ENCODE data around the gene ZNF397. TPM values are rescaled to one million over a fixed set of nuclear protein-coding genes. Genes with fewer than 3 reads are reported as not detected.
"Not testable (repeated sequence)": the region's sequence is repeated elsewhere in the genome, so short reads cannot be mapped to it uniquely, and the experiment has no call there.

The ZNF397 gene
- total RNA-seq (2012; rRNA removed), result 10.9 and 15.5 TPM in 2 replicates

DNA sequence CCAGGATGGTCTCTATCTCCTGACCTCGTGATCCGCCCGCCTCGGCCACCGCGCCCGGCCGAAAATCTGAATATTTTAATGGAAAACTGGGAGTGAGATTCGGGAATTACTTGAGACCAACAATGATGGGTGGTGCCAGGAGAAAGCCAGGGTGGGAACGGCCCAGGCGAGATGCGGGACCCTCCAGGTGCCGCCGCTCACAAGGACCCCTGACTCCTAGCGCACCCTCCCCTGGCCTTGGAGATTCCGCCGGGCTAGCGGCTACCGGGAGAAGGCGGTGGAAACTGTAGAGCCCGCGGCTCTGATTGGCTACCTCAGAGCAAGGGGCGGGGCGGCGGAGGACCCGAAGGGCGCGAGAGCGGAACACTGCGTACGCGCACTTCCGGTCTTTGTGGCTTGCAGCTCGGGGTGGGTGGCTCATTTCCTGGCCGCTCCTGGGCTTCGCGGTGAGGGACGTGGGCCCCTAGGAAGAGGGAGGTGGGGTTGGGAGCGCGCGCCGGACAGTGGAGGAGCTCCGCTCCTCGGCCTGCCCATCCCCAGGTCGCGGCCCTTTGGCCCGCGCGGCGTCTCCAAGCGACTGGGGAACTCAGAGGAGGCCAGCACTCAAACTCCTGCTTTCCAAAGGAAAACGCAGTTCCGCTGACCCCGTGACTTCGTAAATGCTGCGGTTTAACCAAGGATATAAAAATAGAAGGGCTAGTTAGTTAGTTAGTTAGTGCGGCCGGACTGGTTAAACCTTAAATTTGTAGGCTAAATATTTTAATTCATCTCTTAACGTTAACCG is at the start of gene ZNF397:
TSS of gene ZNF397 (plus strand) at position 371 of the 784 bp plus-strand sequence. CDS start 1,437 bp downstream, outside the sequence.
- Histone ChIP-seq H3K9ac (ENCODE audit: low read depth, low read length) (peak within 1 kb of the TSS; percentile 98), H3K9me3 (replicated peaks; ENCODE audit: low read length) (peaks cover 30% of the 10 kb centered on the region), H3K4me2 (ENCODE audit: low read length) (peak within 1 kb of the TSS; percentile 85), H3K4me3 (ENCODE audit: low read length) (peak within 1 kb of the TSS; percentile 78), H3K27me3 (ENCODE audit: control insufficient read depth, insufficient read depth, low read length) (no peaks in the 10 kb centered on the region), H3K36me3 (ENCODE audit: insufficient read depth, low read length) (peaks cover 35% of the 10 kb centered on the region), H3K4me1 (ENCODE audit: control insufficient read depth, insufficient read depth, low read length) (peaks cover 4% of the 10 kb centered on the region)

DNA sequence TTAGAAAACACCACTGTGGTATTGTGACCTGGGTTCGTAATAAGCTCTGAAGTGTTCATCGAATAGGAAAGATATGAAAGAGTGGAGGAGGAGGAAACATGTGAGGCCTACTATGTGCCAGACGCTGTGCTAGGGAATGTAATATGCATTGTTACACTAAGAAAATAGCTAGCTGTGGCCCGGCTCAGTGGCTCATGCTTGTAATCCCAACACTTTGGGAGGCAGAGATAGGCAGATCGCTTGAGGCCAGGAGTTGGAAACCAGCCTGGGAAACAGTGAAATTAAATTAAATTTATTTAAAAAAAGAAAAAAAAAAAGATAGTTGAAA is 49.2 kb upstream of the ZNF397 start:
- no peaks in the 10 kb centered on the region for H3K36me3 ChIP-seq (ENCODE audit: insufficient read depth, low read length)
- H3K4me2 ChIP-seq (ENCODE audit: low read length), result no peak overlapping the region
- no peaks in the 10 kb centered on the region for H3K9me3 ChIP-seq (replicated peaks; ENCODE audit: low read length)
- H3K4me1 ChIP-seq (ENCODE audit: control insufficient read depth, insufficient read depth, low read length), result no peaks in the 10 kb centered on the region
- peaks cover 9% of the 10 kb centered on the region for H3K27me3 ChIP-seq (ENCODE audit: control insufficient read depth, insufficient read depth, low read length)
- H3K9ac ChIP-seq (ENCODE audit: low read depth, low read length), result no peak overlapping the region
- no peak overlapping the region for H3K4me3 ChIP-seq (ENCODE audit: low read length)

DNA sequence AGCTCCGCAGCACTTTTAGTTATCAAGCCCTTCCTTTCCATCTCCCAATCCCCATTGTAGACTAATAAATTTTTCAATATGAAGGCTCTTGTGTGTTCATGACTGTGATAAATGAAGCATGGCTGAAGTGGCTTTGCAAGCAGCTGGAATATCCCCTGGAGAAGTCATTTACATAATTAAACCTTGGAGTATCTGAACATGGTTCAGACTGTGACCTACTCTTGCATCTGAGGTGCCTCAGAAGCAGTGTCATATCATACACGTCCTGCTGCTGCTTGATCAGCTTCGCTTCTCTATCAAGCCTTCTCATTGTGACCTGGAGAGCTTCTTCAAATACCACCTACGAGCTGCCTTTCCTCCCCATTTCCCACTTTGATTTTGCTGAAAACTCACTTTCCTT is 48.4 kb upstream of the ZNF397 start:
- no peak overlapping the region for H3K9ac ChIP-seq (ENCODE audit: low read depth, low read length)
- H3K27me3 ChIP-seq (ENCODE audit: control insufficient read depth, insufficient read depth, low read length), result peaks cover 4% of the 10 kb centered on the region
- no peak overlapping the region for H3K4me2 ChIP-seq (ENCODE audit: low read length)
- no peaks in the 10 kb centered on the region for H3K9me3 ChIP-seq (replicated peaks; ENCODE audit: low read length)
- no peaks in the 10 kb centered on the region for H3K36me3 ChIP-seq (ENCODE audit: insufficient read depth, low read length)
- H3K4me3 ChIP-seq (ENCODE audit: low read length), result no peak overlapping the region
- H3K4me1 ChIP-seq (ENCODE audit: control insufficient read depth, insufficient read depth, low read length), result no peaks in the 10 kb centered on the region

DNA sequence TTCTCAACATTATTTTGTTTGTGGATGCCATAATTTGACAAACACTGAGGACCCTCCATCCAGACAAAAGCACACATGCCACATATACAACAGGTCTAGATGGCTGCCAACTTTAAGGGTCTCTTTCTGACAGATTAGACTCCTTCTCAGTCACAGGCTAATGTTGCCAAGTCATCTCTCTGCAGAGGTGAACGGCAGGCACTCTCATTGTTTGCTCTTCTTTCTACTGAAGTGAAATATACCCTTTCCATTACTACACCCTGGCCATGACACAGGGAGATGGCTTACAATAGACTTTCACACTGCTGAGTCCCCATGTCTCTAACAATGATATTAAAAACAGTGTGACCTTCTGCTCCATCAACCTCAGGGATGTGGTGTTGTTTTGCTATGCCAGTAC is 47.5 kb upstream of the ZNF397 start:
- H3K27me3 ChIP-seq (ENCODE audit: control insufficient read depth, insufficient read depth, low read length), result peaks cover 4% of the 10 kb centered on the region
- no peak overlapping the region for H3K9ac ChIP-seq (ENCODE audit: low read depth, low read length)
- no peaks in the 10 kb centered on the region for H3K9me3 ChIP-seq (replicated peaks; ENCODE audit: low read length)

DNA sequence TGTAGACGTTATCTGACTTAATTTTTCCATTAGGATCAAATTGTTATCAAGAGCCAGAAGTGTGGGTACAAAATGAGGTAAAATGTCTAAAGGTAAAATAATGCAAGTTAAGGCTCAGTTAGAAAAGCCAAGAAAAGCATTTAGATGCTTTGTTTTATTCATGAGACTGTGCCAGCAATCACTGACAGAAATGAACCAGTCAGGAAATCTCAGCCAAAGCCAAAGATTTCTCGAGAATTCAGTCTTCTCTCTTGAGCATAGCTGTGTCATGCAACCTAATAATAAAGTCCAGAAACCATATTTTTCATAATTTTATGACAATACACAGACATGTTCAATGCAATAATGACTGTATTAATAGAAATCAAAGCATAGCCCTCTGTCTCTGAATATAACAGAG is 43.5 kb upstream of the ZNF397 start:
- no peak overlapping the region for H3K4me2 ChIP-seq (ENCODE audit: low read length)
- H3K4me3 ChIP-seq (ENCODE audit: low read length), result no peak overlapping the region
- no peak overlapping the region for H3K9ac ChIP-seq (ENCODE audit: low read depth, low read length)

More for the DNA sequence above, 47.5 kb upstream of the ZNF397 start:
- Histone ChIP-seq H3K4me1 (ENCODE audit: control insufficient read depth, insufficient read depth, low read length) (no peaks in the 10 kb centered on the region), H3K36me3 (ENCODE audit: insufficient read depth, low read length) (no peaks in the 10 kb centered on the region), H3K4me3 (ENCODE audit: low read length) (no peak overlapping the region), H3K4me2 (ENCODE audit: low read length) (no peak overlapping the region)

DNA sequence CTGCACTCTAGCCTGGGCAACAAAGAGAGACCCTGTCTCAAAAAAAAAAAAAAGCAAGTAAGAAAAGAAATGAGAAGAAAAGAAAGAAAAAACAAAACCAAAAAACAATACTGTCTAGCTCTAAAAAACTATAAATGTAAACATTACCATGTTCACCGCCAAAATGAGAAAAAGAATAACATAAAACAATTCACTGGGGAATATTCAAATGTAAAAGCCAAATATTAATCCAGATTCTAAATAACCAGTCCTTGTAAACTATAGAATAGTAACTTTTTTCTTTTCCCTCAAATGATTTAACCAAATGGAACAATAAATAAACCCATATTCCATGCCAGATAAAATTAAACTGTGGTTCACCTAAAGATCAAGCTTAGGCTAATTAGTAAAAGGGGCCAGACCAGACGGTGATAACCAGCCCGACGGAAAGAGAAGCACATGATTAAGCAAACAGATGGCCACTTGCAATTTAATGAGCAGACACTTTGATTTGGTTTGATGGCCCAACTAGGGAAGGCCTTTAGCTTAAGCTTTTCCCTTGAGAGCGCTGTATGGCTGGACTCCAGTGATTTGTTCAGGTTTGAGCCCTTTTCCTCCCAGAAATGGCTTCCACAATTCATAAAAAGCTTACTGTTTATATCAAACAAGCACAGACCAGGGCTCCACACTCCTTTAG is 39.4 kb upstream of the ZNF397 start:
- H3K9me3 ChIP-seq (replicated peaks; ENCODE audit: low read length), result no peaks in the 10 kb centered on the region
- no peaks in the 10 kb centered on the region for H3K36me3 ChIP-seq (ENCODE audit: insufficient read depth, low read length)
- H3K9ac ChIP-seq (ENCODE audit: low read depth, low read length), result no peak overlapping the region
- H3K4me1 ChIP-seq (ENCODE audit: control insufficient read depth, insufficient read depth, low read length), result no peaks in the 10 kb centered on the region
- no peak overlapping the region for H3K4me3 ChIP-seq (ENCODE audit: low read length)
- no peaks in the 10 kb centered on the region for H3K27me3 ChIP-seq (ENCODE audit: control insufficient read depth, insufficient read depth, low read length)
- H3K4me2 ChIP-seq (ENCODE audit: low read length), result no peak overlapping the region

More for the DNA sequence above, 43.5 kb upstream of the ZNF397 start:
- Histone ChIP-seq H3K27me3 (ENCODE audit: control insufficient read depth, insufficient read depth, low read length) (no peaks in the 10 kb centered on the region), H3K9me3 (replicated peaks; ENCODE audit: low read length) (no peaks in the 10 kb centered on the region), H3K36me3 (ENCODE audit: insufficient read depth, low read length) (no peaks in the 10 kb centered on the region), H3K4me1 (ENCODE audit: control insufficient read depth, insufficient read depth, low read length) (no peaks in the 10 kb centered on the region)

DNA sequence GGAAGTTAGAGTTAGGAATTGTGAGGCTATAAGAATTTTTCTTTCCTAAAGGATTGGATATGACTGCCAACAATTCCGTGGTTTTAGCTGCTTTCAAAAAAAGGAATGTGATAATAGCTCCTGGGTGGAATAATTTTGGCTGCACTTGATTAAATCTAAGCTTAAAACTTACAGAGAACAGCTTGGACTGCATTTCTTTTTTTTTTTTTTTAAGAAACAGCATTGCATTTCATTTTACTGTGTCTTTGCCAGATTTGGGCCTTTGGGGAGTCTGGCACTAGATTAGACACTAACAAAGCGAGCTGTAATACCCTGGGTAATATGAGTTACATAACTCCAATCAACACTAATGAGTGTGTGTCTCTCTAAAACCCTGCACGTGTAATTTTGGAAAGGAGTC is 37.8 kb upstream of the ZNF397 start:
- H3K9me3 ChIP-seq (replicated peaks; ENCODE audit: low read length), result no peaks in the 10 kb centered on the region
- no peaks in the 10 kb centered on the region for H3K4me1 ChIP-seq (ENCODE audit: control insufficient read depth, insufficient read depth, low read length)
- H3K4me2 ChIP-seq (ENCODE audit: low read length), result no peak overlapping the region
- no peaks in the 10 kb centered on the region for H3K36me3 ChIP-seq (ENCODE audit: insufficient read depth, low read length)
- H3K4me3 ChIP-seq (ENCODE audit: low read length), result no peak overlapping the region
- no peak overlapping the region for H3K9ac ChIP-seq (ENCODE audit: low read depth, low read length)
- no peaks in the 10 kb centered on the region for H3K27me3 ChIP-seq (ENCODE audit: control insufficient read depth, insufficient read depth, low read length)

DNA sequence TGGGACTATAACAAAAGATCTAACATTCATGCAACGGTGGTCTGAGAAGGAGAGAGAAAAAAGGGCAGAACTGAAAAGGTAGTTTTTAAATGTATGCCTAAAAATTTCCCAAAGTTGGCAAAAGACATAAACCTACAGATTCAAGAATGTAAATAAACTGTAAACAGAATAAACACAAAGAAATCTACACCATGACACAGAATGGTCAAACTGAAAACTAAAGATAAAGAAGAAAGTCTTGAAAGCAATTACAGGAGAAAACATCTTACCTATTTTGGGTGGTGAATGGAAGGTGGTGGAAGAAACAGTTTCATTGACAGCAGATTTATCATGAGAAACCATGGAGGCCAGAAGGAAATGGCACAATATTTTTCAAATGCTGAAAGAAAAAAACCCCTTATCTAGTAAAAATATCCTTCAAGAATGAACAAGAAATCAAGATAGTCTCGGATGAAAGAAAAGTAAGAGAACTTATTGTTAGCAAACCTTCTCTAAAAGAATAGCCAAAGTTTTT is 35.6 kb upstream of the ZNF397 start:
- Histone ChIP-seq H3K27me3 (ENCODE audit: control insufficient read depth, insufficient read depth, low read length) (no peaks in the 10 kb centered on the region), H3K4me3 (ENCODE audit: low read length) (no peak overlapping the region), H3K4me1 (ENCODE audit: control insufficient read depth, insufficient read depth, low read length) (no peaks in the 10 kb centered on the region), H3K4me2 (ENCODE audit: low read length) (no peak overlapping the region), H3K9me3 (replicated peaks; ENCODE audit: low read length) (no peaks in the 10 kb centered on the region), H3K36me3 (ENCODE audit: insufficient read depth, low read length) (no peaks in the 10 kb centered on the region), H3K9ac (ENCODE audit: low read depth, low read length) (no peak overlapping the region)

DNA sequence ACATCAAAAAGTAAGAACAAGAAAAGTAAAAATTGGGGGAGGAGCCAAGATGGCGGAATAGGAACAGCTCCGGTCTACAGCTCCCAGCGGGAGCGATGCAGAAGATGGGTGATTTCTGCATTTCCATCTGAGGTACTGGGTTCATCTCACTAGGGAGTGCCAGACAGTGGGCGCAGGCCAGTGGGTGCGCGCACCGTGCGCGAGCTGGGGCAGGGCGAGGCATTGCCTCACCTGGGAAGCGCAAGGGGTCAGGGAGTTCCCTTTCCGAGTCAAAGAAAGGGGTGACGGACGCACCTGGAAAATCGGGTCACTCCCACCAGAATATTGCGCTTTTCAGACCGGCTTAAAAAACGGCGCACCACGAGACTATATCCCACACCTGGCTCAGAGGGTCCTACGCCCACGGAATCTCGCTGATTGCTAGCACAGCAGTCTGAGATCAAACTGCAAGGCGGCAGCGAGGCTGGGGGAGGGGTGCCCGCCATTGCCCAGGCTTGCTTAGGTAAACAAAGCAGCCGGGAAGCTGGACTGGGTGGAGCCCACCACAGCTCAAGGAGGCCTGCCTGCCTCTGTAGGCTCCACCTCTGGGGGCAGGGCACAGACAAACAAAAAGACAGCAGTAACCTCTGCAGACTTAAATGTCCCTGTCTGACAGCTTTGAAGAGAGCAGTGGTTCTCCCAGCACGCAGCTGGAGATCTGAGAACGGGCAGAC is 34.9 kb upstream of the ZNF397 start:
- H3K36me3 ChIP-seq (ENCODE audit: insufficient read depth, low read length); H3K4me1 ChIP-seq (ENCODE audit: control insufficient read depth, insufficient read depth, low read length); H3K27me3 ChIP-seq (ENCODE audit: control insufficient read depth, insufficient read depth, low read length); H3K9me3 ChIP-seq (replicated peaks; ENCODE audit: low read length); H3K4me3 ChIP-seq (ENCODE audit: low read length); H3K4me2 ChIP-seq (ENCODE audit: low read length); H3K9ac ChIP-seq (ENCODE audit: low read depth, low read length): not testable (repeated sequence)

DNA sequence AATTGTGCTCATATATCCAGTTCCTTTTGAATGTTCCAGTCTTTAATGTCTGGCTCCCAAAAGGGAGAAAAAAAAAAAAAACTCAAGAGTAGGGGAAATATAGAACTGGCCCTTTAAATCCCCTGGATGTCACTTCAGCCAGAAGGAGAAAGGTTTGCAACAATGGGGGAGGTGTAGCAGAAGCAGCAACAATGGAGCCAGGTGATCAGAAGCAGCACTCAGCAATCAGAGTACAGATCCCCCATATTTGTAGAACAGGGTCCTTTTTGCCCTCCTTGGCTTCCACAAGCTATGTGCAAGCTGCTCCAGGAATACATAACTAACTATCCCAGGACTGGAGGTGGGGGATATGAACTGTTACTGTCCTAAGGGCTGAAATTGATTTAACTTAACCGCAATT is 25.8 kb upstream of the ZNF397 start:
- H3K4me3 ChIP-seq (ENCODE audit: low read length), result no peak overlapping the region
- peaks cover 15% of the 10 kb centered on the region for H3K27me3 ChIP-seq (ENCODE audit: control insufficient read depth, insufficient read depth, low read length)
- H3K4me1 ChIP-seq (ENCODE audit: control insufficient read depth, insufficient read depth, low read length), result no peaks in the 10 kb centered on the region
- H3K36me3 ChIP-seq (ENCODE audit: insufficient read depth, low read length), result no peaks in the 10 kb centered on the region
- H3K9me3 ChIP-seq (replicated peaks; ENCODE audit: low read length), result no peaks in the 10 kb centered on the region
- no peak overlapping the region for H3K9ac ChIP-seq (ENCODE audit: low read depth, low read length)
- H3K4me2 ChIP-seq (ENCODE audit: low read length), result no peak overlapping the region

DNA sequence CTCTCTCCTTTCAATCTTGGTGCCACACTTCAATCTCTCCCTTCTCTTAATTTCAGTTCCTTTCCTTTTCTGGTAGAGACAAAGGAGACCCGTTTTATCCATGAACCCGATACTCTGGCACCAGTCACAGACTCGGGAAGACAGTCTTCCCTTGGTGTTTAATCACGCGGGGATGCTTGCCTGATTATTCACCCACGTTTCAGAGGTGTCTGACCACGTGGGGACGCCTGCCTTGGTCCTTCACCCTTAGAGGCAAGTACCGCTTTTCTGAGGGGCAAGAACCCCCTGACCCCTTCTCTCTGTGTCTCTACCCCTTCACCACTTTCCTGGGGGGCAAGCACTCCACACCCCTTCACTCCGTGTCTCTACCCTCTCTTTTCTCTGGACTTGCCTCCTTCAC is 24.2 kb upstream of the ZNF397 start:
- not testable (repeated sequence) for H3K9me3 ChIP-seq (replicated peaks; ENCODE audit: low read length); H3K4me1 ChIP-seq (ENCODE audit: control insufficient read depth, insufficient read depth, low read length); H3K4me2 ChIP-seq (ENCODE audit: low read length); H3K9ac ChIP-seq (ENCODE audit: low read depth, low read length); H3K4me3 ChIP-seq (ENCODE audit: low read length); H3K36me3 ChIP-seq (ENCODE audit: insufficient read depth, low read length)
- H3K27me3 ChIP-seq (ENCODE audit: control insufficient read depth, insufficient read depth, low read length), result peaks cover 15% of the 10 kb centered on the region

Measured in skeletal muscle satellite cell (primary cell).